Measurements from ENCODE around the gene AMOTL2.
A peak's percentile ranks its signal among the peaks of the same experiment; 100 is the strongest.

Gene AMOTL2

DNA sequence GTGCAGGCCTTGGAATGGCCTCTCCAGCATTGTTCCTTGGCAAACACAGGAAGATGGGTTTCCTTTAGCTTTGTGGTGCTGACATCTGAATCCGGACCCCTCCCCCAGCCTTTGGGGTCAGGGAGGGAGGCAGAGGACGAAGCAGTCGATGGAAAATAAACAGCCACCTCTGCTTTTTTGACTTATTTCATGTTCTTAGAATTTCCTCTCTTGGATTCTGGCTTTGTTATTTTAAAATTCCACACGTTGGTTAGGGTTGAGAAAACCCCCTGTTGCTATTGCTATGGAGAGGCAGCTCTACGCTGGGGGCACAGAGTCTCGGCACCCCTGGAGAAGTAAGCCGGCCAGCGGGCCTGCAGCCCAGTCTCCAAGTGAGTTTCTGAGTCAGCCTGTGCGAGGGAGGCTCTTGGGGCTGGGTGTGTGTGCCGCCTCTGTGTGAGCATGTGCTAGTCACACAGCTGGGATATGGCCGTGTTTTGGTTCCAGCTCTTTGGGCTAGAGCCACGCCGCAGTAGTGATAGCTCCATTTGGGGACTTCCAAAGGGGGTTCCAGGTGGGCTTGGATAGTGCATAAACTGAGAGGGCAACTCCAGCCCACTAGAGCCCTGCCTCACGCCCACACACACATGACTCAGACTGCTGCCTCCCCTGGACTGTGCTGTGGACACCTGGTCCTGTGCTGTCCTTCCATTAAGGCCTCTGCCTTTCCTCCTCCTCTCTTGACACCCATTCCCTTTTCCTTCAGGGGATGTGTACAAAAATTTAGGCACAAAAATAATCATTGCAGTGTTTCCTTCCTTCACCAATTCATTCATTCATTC, 58.8 kb downstream of the AMOTL2 start:
- peak; percentile 87 for DNase-seq (ENCODE audit: low read depth, low spot score)

DNA sequence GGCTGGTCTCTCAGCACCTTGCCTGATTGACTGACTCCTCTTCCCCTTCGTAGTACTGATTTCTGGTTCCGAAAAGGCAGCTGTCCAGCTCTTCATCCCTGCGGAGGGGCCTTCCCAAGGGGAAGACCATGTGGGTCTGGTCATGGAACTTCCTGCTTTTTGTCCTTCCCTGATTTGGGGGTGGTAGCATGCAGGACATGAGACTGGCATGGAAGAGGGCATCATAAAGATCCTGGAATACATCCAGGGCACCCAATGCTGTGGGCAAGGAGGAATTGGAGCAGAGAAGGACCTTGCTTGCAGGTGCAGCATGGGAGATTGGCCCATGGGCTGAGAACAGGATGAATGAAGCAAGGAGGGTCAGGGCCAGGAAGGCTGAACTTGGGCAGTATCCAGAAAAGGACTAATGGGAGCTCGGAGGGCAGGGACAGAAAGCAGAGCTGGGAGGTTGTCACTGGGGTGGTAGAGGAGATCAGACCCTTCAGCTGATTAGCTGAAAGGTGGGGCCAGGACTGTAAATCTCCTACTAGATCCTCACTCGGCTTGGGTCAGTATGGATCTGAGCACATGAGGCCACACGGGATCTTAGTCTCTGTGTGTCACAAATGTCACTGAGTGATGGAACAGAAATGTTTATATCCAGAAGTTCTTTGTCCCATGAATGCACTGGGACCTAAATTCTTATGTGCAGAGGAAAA, 59.5 kb downstream of the AMOTL2 start:
- DNase-seq (ENCODE audit: low read depth, low spot score), result no peak

DNA sequence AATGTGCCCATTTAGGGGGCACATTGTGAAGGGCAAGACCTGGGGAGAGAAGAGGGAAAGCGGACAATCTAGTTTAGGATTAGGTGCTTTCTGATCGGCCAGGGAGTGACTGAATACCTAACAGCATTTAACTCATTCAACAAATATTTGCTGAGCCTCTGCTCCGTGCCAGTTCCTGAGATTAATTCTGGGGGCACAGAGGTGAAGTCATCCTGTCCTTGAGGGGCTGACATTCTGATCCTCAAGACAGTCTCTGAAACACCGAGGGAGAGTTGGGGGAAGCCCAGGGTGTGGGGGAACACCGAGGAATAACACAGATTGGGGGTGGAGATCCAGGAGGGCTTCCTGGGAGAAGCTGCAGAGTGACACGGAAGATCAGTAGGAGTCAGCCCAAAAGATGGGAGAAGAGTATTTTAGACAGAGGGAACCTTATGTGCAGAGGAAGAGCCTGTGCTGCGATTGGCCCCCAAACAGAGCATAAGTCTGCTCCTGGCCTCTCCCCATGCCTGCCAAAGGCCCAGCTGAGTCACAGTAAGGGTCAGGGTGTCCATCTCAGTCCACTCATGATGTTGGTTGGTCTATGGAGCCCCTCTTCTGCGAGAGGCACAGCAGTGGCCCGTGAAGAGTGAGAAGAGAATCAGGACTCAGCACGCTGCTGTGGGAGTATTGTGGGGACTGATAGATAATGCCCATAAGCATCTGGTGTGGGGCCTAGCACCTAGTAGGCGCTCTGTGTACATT, 60.2 kb downstream of the AMOTL2 start:
- no peak for DNase-seq (ENCODE audit: low read depth, low spot score)

DNA sequence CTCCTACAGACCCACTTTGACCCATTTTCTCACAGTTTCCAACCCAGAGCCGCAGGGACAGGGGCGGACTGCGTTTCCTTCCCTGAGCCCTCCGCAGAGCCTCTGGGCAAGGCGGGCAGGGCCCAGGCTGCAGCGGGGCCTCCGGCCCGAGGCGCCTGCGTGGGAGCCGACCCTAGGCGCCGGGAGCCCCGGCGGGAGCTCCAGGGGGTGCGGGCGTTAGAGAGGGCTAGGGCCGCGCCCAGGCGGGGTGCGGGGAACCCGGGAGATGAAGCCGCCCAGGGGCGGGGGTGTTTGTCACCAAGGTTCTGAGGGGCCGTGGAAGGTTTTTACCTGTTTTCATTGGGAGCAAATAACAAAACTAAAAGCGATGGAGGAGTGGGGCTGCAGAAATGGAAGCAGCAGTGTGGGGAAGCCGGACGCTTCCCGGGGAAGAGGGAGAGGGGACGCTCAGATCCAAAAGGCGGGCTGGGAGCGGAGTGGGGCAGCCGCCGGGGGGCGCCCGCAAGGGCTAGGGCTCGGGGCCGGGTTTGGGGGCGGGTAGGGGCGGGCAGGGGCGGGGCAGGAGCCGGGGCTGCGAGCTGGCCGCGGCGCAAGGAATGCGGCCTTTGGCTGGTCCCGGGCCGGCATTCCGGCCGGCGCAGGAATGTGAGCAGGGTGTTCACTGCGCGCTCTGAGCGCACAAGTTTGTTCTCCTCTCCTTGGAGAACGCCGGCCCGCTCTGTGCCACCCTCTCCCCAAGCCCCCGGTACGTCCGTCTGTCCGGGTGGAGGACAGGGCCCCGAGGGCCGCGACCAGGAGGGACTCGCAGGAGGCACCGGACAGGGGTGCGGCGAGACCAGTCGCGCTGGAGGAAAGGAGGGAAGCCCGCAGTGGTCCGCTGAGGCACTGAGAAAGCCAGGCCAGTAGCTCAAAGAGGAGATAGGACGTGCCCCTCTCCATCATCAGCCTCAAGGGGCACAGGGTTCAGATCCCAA, 61.1 kb downstream of the AMOTL2 start:
- DNase-seq (ENCODE audit: low read depth, low spot score), result no peak

DNA sequence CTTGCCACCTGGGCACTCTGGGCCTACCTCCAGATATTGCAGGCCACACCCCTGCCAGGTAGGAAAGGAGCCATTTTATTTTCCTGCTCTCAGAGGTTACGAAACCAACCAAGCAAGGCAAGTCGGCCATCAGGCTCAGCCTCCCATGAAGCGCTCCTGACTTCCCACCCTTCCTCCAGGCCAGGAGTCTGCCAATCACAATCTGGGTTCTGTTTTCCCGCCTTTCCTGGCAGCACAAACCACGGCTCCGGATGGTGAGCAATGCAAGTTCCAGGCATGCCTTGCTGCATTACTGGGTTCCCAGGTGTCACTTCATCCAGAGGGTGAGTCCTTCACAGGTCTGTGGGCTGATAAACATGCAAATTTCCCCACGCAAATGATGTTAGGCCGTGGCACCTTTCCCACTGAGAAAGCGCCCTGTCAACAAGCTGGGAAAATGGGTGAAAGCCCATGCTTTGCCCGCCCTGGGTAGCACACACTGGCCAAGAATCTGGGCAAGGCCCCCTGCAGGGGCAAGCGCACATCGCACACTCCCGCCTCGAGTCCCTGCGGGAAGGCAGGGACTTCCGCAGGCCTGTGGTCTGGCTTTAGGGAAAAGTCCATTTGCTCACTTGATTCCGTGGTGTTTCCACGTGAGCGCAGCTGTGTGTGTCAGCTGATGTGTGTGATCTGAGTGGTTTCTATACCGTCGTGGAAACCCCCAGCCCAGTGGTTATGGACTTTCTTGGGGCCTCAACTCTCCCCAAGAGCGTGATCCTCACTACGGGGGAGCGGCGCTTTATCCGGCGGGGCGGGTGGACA, 62.0 kb downstream of the AMOTL2 start:
- no peak for DNase-seq (ENCODE audit: low read depth, low spot score)

DNA sequence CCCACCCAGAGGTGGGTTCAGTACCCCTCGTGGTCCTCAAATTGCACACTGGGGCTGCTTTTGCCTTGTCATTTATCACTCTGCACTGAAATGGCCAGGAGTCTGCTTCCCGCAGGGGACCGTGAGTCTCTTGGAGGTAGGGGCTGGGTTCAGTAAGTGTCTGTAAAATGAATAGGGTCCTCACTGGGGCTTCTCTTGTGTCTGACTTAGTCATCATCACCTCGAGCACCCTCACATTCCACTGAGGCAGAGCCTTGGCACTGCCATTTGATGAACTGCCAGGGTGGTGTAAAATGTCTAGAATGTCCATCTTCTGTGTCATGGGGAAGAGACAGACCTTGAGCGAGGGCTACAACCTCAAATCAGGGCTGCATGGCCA, 62.6 kb downstream of the AMOTL2 start:
- DNase-seq (ENCODE audit: low read depth, low spot score), result no peak

DNA sequence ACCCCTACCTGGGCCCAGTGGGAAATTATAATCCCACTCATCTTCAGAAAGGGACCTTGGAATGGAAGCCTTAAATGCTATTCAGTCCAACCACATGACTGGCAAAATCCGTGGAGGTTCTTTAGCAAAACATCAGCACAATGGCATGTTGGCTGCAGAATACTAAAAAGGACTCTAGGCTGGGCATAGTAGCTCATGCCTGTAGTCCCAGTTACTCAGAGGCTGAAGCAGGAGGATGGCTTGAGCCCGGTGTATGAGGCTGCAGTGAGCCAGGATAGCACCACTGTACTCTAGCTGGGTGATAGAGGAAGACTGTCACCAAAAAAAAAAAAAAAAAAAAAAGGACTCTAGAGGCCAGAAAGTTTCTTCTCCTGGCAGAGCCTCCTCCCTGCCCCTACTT, 63.0 kb downstream of the AMOTL2 start:
- no peak for DNase-seq (ENCODE audit: low read depth, low spot score)

DNA sequence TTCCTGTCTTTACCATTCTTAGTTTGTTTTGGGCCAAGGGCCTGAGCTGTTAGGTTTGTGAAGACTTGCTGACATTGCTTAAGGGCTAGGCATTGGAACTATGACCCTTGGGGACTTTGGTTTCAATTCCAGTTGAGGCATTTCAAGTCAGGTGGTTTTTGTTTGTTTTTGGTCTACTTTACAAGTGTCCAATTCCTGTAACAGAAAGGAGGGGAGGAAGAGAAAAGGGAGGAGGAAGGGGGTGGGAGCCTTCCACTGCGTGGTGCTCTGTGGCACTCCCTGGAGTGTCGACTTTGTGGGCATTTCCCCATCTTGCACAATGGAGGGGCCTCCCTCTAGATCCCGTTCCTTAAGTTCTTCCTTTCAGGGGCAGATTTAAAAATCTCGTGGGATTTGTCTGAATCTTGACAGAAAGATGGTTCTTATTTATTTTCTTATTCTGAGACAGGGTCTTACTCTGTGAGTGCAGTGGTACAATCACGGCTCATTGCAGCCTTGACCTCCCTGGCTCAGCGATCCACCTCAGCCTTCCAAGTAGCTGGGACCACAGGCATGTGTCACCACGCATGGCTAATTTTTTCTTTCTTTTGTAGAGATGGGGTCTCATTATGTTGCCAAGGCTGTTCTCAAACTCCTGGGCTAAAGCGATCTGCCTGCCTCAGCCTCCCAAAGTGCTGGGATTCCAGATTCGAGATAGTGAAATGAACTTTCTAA, 64.1 kb downstream of the AMOTL2 start:
- no peak for DNase-seq (ENCODE audit: low read depth, low spot score)

DNA sequence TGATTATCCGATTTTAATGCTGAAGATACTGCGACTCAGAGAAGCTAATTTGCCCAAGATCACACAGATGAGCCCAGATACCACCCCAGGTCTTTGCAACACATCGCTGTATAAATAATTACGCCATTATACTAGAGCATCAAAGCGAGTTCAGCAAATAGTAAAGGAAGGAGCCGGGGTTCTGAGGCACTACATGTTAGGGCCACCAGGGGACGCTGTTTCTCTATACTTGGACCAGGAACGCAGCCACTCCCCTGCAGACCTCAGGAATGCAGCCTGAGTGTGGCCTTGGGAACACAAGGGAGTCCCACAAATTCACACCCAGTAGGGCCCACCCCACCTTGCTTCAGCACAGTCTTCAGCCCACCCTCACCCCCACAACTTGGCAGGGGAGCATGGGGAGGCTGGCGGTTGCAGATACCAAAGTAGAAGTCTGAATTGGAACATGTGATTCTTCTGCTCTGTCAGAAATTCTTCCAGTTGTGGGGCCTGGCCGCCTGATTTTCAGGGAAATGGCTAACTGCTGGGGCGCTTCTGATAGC, 65.8 kb downstream of the AMOTL2 start:
- peak; percentile 66 for DNase-seq (ENCODE audit: low read depth, low spot score)

DNA sequence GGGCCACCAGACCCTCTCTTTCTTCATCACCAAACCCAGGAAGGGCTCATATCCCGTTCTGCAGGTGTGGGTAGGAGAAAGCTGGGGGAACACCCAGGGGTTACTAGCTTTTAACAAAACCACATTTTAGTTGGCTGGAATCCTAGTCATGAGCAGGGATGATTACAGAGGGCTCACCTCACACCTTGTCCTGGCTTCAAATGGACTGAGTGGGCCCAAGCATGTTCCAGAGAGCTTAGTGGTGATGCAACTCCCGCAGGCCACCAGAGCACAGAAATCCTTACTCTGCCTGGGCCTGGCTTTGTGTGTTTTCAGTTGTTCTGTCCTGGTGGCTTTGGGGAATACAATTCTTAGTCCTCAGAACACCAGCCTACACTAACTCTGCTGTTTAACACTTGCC, 66.8 kb downstream of the AMOTL2 start:
- DNase-seq (ENCODE audit: low read depth, low spot score), result no peak

DNA sequence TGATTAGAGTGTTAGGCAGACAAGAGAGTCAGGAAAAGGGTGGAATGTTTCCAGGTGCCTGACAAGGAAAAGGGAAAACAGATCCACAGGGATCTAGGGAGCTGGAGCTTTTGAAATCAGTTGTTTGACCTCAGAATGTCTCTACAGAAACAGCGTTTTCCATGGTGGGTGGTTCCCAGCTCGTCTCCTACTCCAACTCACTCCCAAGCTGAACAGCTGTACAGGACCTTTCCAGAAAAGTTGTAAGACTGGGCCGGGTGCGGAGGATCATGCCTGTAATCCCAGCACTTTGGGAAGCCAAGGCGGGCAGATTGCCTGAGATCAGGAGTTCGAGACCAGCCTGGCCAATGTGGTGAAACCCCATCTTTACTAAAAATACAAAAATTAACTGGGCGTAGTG, 67.9 kb downstream of the AMOTL2 start:
- DNase-seq (ENCODE audit: low read depth, low spot score), result no peak

Measured in brain pericyte (primary cell).